ENCODE results near the gene GADD45B.
"Not testable (repeated sequence)": the region's sequence is repeated elsewhere in the genome, so short reads cannot be mapped to it uniquely, and the experiment has no call there.

Gene GADD45B

DNA sequence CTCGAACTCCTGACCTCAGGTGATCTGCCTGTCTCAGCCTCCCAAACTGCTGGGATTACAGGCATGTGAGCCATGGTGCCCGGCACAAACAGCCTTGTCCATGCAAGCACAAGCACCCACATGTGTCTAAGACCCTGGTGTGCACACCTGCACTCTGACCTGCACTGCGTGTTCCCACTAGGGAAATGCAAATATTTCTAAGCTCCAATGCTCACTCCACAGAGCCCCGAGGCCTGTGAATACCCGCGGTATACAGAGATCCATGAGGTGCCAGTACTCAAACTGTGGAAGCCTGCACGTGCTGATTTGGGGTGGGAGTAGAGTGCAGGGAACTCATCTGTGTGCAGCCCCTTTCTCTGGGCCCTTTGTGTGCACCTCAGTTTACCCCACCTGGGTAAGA, 14.7 kb downstream of the GADD45B start:
- DNase-seq, result no peak

DNA sequence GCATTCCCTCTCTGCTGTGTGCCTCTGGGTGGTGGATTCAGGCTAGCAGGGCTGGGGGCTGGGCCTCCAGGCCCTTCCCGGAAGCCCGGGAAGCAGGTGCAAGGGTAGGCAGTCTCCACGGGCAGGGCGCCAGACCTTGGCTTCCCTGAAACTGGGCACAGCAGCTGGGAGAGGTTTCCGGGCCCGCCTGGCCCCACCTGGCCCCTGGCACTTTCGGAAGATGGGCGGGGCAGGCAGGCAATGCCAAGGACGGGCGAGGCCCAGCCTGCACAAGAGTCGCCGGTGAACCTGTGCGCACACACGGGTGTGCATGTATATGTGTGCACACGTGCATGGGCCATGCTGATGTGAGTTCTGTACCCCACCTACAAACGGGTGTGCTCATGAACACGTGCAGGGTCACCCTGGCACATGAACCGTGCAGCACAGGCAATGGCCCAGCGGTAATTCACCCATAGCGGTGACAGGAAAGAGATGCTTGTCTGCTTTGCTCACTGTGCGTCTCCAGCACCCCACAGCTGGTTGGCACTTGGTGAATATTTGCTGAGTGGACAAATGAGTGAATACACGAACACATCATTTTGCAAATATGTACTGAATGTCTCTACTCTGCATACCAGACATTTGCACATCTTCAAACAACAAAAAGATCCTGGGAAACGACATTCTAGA, 15.3 kb downstream of the GADD45B start:
- no peak for DNase-seq

DNA sequence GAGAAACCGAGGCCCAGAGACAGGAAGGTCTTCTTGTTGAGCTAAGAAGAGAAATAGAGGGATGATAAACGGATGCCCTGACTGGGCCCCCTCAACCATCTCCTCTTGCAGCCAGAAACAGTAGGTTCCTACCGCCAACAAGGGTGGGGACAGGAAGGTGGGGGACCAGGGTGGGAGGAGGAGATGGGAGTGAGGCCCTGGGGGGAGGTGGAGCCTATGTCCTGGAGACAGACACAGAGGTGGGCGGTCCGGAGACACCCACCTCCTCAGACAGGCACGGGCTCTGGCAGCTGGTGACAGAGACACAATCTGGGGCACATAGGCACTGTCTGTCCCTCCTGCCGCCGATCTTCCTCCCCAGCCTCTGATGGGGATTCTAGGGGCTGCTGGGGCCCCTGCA, 16.9 kb downstream of the GADD45B start:
- DNase-seq, result no peak

DNA sequence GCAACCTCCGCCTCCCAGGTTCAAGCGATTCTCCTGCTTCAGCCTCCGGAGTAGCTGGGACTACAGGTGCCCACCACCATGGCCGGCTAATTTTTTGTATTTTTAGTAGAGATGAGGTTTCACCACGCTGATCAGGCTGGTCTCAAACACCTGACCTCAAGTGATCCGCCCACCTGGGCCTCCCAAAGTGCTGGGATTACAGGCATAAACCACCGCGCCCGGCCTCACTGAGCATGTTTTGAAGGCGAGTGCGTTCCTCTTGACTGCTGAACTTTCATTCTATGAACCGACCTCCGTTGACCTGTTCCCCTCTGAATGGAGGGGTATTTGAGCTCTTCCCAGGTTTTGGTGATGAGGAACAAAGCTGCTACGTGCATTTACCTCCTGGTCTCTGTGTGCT, 17.5 kb downstream of the GADD45B start:
- DNase-seq, result not testable (repeated sequence)

DNA sequence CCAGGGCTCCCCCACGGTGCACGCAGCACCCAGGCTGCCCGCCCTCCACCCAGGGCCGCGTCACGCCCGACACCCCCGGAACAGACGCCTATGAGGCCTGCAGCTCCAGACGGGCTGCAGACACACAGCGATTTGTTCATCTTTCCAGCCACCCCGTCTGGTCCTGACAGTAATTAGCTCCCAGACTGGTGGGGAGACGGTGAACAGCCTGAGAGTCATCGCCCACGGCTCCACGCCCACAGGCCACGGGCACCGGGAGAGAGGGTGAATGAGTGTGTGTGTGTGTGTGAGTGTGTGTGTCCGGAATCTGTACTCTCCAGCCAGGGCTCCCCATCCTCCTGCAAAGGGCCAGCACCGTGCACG, 18.1 kb downstream of the GADD45B start:
- DNase-seq, result no peak

DNA sequence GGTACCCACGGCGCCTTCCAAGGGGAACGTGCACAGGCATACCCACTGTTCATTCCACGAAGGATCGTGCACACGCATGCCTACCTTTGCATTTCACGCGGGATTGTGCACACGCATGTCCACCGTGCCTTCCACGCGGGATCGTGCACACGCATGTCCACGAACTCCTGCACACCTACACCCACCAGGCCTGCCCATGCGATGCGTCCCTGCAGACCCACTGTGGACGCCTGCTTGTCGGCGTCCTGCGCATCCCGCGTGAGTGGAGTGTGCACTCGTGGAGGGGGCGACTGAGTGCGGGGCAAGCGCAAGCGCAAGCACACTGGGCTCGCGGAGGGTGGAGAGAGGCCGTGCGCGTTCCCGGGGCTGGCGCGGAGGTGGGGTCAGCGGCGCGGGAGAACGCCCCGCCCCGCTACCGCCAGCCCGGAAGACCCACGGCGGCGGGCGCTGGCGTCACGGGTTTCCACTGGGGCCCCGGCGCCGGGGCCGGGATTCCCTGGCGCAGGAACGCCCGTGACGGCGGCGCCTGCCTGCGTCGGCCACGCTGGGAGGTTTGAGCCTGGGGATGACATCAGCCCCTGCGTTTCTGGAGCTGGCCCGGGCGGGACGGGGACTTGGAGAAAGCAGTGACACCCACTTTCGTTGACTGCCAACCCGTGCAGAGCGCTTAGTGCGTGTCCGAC, 18.7 kb downstream of the GADD45B start:
- DNase-seq, result no peak

DNA sequence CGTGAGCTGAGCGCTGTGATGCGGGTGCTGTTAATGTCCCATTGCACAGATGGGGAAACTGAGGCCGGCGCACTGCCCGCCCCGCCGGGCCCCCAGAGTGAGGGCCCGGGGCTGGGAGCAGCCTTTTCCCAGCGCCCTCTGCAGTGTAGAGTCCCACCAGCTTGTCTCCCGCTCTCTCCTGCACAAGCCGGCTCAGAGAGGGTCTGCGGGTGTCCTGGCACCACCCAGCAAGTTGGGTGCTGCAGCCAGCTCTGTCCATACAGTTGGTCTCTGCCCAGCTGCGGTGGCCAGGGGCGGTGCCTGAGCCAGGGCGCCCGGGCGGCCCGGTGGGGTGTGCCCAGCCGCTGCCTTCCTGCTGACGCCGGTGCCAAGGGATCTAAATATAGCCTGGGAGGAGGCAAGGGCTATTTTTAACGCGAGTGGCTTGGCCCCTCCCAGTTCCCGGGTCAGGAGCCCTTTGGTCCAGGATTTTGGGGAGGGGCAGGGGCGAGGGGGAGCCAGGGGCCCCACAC, 19.3 kb downstream of the GADD45B start:
- DNase-seq, result no peak

DNA sequence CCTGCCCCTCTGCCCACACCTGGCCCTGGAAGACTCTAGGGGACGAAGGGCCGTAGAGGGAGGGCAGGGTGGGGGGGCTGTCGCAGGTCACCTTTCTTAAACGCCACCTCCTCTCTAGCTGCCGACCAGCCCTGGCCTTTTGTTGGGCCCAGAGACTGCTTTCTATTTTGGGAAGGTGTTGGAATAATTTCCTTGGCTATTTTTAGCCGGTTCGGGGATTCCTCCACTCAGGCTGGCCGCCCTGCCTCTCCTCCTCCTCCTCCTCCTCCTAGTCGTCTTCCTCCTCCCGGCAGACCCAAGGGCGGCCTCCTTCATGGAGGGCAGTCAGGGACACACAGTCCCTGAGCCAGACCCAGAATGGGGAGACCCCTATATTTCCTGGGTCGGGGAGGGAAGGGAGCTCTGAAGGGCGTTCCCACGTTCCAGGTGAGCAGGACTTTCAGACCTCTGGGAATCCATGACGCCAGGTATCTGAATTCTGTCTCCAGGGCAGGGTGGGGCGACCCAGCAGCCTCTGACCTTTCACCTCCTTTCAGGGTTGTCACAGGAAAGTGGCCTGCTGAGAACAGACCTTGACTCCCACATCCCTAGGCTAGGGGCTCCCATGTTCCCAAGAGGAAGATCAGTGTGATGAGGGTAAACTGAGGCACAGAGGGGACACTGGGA, 19.9 kb downstream of the GADD45B start:
- no peak for DNase-seq

DNA sequence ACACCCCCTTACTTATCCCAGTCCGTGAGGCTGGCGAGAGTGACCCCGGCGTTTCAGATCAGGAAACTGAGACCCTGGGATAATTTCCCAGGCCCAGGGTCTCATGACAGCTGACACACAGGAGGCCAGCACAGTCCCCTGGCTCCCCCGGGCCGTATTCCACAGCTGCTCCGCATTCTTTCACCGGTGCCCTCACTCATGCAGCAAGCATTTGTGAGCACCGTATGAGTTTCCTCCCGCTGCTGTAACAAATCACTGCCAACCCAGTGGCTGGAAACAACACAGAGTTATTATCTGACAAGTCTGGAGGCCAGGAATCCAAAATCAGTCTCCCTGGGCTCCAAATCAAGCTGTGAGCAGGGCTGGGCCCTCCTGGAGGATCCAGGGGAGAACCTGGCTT, 21.3 kb downstream of the GADD45B start:
- DNase-seq, result no peak

DNA sequence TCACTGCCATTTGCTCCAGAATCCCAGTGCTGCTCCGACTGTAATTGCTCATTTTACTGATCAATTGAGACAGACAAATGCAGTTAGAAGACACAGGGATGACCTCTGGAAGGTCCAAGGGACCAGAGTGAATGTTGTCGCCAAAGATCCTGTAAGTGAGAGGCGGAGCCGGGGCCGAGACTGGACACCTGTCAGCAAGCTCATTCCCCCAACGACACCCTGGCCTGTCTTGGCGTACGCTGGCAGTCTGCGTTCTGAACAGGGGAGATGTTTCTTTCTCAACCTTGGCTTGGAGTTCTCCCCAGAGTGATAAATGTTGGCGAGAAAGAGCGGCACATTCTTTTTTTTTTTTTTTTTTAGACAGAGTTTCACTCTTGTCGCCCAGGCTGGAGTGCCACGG, 24.2 kb downstream of the GADD45B start:
- no peak for DNase-seq

DNA sequence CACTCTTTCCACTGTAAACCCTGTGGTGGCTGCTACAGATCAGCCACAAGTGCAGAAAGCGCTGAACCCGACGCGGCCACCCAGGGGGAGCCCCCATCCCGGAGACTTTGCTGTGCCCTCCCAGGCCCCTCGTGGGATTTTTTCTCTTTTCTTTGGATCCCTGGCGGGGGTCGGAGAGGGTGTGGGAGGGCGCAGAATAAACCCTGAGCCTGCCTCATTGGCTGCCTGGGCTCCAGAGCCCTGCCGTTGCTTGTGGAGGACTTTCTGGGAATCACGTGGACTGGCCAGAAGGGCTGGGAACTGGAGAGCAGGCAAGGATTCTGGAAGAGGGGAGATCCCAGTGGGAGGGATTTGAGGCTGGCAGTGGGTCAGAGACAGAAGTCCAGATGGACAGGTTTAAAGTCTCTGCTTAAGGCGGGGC, 24.9 kb downstream of the GADD45B start:
- DNase-seq, result no peak

DNA sequence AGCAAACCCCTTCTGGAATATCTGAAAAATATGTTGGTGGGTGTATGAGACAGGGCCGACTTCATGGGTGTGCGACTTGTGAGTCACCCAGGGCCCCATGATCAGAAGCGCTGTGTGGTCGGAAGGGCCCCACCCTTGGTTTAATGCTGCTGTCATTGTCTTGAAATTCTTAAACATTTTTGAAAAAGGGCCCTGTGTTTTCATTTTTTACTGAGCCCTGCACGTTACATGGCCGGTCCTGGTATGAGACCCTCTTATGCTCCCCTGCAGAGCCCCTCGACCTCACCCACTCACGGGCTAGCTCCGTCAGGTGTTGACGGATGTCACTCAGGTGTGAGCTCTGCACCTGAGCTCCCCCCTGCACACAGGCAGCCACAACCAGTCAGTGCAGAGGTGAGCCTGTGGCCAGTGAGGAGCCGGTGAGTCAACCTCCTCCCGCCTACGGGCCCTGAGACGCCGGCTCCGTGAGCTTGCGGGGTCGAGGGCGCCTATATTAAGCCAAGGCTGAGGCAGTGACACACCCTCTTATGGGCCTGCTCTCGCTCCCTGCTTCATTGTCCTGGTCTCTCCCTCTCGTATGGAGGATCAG, 27.7 kb downstream of the GADD45B start:
- DNase-seq, result peak; percentile 48 to 58

DNA sequence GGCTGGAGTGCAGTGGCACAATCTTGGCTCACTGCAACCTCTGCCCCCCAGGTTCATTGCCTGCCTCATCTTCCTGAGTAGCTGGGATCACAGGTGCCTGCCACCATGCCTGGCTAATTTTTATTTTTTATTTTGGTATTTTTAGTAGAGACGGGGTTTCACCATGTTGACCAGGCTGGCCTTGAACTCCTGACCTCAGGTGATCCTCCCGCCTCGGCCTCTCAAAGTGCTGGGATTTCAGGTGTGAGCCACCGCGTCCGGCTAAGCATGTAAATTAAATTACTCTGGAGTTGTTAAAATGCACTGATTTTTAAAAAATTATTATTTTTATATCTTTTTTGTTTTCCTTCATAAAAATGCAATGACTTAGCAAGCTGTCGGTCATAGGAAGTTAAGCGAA, 30.7 kb downstream of the GADD45B start:
- not testable (repeated sequence) for DNase-seq

DNA sequence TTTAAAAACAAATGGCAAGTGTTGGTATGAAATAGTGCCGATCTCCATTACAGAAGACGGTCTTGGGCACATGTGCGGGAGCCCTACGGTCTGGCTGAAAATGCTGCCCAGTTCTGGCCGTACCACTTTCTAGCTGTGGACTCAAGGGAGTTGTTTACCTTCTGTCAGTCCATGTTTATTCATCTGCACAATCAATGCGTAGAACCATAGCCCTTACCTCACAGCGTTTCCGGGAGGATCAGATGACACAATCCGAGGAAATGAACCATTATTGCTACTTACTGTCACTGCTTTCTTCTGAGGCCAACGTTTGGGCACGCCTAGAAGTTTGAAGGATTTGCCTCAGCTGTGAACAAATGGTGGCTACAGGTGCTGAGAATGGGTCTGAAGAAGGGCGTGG, 31.2 kb downstream of the GADD45B start:
- DNase-seq, result no peak

DNA sequence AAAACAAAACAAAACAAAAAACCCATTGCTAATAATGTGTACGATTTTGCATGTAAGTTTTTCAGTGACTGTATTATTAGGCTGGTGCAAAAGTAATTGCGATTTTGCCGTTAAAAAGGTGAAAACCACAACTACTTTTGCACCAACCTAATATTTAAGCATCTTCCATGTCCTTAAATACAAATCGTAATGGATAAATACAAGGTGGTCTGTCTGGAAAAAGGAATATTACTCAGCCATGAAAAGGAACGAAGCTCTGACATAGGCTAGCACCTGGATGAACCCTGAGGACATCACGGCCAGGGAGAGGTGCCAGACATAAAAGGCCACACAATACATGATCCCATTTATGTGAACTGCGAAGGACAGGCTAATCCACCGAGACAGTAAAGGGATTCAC, 33.2 kb downstream of the GADD45B start:
- DNase-seq, result no peak

DNA sequence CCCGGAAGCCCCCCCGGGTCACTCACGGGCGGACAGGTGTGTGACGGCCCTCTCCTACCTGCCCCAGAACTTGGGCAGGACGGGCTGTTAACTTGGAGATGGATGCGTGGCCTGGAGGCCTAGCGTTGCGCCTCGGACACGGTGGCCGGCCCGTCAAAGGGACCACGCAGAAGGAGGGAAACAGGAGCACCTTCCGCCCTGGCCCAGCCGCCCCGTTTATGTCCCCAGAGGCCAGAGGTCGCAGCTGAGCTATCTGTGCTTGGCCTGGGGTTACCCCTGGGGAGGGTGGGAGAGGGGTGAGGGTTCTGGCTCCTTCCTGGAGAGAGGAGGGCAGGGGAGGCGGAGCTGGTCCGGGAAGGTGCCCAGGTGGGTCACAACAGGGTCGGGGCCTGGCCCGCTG, 35.6 kb downstream of the GADD45B start:
- DNase-seq, result no peak

DNA sequence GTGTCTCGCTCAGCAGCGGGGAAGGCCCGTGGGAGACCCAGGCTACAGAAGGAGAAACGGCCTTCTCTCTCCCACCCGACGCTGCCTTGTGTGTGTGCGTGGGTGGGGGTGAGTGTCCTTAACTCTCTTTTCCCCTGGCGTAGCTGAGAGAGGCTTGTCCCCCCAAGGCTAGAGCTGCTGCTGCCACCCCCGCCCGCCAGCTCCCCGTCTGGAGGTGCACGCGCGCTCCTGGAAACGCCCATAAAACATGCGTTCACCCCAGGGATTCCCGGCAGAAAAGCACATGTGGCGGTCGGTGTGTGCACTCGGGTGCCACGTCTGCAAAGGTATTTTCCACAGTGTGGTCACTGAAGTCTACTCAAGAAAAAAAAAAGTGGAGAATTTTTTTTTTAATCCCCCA, 36.1 kb downstream of the GADD45B start:
- DNase-seq, result no peak

DNA sequence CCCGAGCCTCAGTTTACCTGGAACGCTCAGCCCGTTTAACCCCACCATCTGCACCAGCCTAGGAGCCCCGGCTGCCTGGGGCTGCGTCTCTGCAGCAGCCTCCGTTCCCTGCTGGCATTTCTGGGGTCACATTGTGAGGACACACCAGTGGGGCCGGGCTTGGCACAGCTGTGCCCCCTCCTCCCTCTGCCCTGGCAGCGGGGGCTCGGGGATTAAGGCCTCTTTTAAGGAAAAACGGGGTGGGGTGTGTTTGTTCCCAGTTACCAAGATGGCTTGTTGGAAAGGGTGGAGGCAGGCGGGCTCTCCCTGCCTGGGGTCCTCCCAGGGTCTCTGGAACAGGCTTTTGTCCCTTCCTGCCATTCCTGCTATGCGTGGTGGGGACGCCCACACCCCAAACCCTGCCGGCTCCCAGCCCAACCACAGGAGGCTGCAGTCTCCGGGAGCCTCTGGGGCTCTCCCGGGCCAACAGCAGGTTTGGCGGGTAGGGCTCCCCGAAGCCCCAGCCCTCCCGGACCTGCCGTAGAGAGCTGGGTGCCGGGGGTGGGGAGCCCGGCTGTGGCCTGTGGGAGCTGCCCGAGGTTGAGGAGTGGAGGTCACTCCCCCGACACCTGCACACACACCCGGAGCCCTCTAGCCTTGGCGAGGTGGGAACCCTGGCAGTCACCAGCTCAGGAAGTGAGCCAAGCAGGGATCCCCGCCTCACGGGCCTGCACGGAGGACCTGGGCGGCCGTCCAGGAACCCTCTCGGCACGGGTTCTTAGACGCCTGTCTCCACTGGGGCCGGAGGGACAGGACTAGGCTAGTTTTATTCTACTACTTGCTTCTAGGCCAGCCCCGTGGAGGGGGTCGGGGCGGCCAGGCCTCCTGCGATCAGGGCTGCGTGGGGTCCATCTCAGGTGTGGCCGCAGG, 36.9 kb downstream of the GADD45B start:
- DNase-seq, result no peak

DNA sequence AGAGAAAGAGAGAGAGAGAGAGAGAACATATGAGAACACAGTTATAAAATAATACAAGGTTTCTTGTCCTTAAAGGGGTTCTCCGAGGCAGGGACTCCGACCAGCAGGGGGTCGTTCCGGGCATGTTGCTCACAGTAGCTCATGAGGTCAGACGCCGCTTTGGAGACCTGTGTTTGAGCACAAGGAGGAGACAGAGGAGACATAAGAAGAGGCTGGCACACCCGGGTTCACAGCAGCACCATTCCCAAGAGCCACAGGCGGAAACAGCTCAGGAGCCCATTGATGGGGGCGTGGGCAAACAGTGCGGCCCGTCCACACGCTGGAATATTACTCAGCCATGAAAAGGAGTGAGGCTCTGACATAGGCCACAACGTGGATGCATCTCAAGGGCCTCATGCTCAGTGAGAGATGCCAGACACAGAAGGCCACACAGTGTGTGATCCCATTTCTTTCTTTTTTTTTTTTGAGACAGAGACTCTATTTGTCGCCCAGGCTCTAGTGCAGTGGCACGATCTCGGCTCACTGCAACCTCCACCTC, 39.1 kb downstream of the GADD45B start:
- no peak for DNase-seq

DNA sequence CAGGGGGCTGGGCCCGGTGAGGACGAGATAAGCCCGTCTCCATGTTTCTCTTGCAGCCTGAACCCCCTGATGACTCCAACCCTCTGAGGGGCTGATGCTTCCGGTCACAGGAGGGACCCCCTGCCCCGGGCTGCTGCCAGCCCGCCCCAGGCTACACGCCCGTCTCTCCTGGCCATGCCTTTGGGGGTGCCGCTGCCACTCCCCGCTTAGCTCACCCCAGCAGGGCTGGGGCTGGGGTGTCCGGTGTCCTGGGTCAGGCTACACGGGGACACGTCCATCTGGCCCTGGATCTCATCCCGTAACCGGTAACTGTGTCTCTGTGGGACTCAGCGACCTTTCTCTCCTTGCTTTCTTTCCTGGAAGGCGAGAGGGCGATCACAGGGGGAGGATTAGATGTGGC, 40.8 kb downstream of the GADD45B start:
- DNase-seq, result no peak

DNA sequence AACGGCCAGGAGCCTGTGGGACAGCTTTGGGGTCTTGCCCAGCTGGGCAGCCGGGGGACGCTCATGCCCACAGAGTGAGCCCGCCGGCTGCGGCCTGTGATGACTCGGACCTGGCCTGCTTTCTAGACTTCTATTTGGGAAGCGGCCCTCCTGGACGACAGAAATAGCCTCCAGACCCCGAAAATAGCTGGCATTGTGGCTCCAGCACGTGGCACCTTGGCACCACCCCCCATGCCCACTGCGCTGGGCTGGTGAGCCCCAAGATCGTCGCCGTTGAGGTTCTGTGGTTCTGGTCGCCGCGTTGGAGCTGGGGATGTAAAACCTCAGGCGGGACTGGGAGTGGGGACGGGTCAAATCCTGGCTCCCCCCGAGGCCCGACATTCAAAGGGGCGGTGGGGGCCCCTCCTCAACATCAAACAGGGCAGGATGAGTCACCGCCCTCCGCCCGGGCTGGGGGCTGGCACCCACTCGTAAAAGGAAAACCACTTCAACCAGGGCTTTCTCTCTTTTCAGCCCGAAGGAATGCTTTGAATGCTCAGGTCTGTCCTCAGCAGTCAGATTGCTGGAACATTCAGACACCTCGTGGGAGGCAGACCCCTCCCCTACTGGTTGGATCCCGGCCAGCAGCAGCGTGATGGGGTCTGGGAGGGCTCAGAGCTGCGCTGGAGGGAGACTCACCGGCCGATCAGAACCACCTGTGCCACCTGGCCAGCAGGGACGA, 42.1 kb downstream of the GADD45B start:
- no peak for DNase-seq

DNA sequence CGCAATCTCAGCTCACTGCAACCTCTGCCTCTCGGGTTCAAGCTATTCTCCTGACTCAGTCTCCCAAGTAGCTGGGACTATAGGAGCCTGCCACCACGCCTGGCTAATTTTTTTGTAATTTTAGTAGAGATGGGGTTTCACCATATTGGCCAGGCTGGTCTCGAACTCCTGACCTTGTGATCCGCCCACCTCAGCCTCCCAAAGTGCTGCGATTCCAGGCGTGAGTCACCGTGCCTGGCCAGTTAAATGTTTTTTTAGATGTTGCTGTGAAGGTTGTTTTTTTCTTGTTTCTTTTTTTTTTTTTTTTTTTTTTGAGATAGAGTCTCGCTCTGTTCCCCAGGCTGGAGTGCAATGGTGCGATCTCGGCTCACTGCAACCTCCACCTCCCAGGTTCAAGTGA, 42.9 kb downstream of the GADD45B start:
- not testable (repeated sequence) for DNase-seq
